Islet of Langerhans (tissue), 1 donor: ENCODE measurements around the gene ZNG1A.
"Not testable (repeated sequence)": the region's sequence is repeated elsewhere in the genome, so short reads cannot be mapped to it uniquely, and the experiment has no call there.

Source experiments
- FAIRE-seq: peaks from one replicate; lab custom pipeline; 2011; peaks lifted over from hg19 to GRCh38; lab: Jason Lieb, UNC

ZNG1A gene

DNA sequence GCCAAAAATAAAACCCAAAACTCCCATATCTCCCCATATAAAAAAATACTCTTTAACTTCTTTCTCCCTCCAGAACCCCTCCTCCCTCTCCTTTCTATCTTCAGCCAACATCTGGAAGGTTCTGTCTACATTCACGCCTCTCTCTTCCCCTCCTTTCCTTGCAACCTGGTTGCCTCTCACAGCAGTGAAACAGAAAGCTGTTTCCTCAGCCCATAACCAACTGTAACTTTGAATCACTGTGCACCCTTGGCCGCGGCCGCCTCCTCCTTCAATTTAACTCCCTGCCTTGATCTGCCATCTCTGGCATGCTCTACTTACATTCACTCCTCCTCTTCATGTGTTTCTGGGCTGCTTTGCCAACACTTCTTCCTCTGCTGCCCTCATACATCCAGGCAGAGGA, 83.9 kb downstream of the ZNG1A start:
- FAIRE-seq, result not testable (repeated sequence)

DNA sequence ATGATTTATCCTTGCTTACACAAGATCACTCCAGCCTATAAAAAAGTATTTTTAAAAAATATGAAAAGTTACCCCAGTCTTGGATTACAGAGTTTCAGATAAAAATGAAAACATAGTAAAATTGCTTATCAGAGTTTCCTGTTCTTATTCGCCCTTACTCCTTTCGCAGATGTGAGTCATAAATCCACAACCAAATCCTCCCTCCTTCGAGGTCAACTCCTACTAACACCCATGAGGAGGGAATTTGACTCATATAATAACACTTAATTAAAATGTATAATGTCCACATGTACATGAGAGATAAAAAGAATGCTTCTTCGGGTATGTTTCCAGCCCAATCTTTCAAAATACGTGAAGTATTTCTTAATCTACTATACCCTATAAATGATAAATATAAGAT, 84.5 kb downstream of the ZNG1A start:
- FAIRE-seq, result not testable (repeated sequence)

DNA sequence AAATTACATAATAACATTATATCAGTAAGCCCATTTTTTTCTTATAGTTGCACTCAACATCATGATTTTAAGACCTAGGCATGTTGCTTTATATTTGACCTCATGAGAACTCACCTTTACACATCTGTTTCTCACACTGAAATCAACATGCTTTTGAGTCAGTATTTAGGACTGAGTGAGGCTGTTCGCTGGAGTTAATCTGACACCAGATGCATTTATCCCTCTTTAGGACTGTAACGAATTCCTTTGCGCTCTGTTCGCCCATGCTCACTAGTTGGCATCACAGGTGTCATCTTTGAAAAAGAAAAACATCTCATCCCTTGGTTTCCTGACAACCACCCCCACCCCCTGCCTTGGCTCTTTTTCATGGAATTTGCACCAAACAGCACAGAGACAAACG, 84.9 kb downstream of the ZNG1A start:
- FAIRE-seq, result not testable (repeated sequence)

DNA sequence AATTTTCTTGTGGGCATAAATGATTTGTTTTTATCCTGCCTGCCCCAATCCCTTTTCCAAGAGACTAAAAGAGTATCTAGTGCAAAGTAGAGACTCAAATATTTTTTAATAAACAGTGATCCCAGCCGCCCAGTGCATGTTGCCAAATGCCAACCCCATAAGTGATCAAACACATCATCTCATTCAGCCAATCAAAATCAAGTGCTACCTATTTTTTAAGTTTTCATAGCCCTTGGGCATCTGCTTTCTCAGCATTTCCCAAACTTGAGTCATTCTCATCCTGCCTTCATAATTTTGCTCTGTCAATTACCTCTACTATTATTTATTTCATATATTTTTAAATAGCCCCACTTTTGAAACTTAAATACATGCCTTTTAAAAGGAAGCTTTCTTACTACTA, 88.0 kb downstream of the ZNG1A start:
- not testable (repeated sequence) for FAIRE-seq

DNA sequence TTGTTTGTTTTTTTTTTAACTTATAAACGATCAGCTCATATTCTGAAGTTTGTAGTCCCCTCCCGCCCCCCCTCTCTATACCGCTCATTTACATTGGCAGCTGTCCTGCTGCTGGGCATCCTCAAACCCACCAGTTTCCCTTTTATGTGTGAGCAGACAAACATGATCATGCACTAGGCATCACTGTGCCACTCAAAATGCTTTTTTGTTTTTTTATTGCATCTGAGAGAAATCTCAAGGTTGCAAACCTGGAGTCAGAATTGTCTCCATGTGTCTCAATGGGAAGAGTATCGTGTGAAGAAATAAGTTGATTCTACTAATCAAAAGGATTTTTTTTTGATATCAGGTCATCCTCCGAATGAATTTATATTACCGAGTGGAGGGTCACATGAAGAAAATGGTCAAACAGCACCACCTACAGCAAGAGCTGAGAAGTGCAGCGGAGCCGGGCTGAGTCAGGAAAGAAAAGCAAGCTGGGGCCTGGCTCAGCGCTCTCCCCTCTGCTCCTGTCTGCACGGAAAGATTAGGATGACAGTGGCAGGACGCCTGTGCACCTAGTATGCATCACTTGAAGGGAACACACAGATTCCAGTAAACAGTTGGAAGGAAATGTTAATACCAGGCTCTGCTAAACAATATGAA, 90.3 kb downstream of the ZNG1A start:
- not testable (repeated sequence) for FAIRE-seq

DNA sequence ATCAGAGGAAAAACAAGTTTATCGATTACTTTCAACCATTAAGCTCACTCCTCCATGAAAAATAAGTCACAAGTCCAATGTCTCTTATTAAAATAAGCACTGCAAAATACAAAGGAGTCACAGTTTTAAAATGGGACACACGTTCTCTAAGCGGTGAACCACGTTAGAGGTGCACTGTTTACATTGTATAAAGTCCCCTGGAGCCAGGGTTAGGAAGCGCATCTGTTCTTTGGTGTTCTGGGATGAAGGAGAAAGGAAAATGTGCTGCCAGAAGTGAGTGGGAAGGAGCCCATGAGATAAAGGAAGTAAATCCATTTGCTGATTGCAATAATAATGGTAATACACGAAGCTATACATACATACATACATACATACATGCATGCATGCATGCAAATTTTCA, 91.0 kb downstream of the ZNG1A start:
- FAIRE-seq, result not testable (repeated sequence)

DNA sequence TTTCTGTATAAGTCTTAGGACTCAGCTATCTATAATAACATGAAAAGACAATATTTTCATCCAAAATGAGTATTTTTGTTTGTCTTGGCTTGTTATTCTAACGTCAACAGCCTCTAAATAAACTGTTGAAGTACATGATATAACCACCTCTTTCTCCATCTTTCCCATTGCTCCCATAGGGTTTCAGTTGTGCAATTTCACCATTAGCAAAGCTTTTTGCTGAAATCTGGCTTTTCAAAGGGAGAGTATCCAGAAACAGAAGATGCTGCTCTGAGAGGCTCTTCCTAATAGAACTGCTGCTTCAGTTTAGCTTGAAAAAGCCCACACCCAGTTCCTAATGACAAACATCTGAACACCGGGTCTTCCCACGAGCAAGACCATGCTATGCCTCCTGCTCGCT, 91.8 kb downstream of the ZNG1A start:
- FAIRE-seq, result not testable (repeated sequence)

DNA sequence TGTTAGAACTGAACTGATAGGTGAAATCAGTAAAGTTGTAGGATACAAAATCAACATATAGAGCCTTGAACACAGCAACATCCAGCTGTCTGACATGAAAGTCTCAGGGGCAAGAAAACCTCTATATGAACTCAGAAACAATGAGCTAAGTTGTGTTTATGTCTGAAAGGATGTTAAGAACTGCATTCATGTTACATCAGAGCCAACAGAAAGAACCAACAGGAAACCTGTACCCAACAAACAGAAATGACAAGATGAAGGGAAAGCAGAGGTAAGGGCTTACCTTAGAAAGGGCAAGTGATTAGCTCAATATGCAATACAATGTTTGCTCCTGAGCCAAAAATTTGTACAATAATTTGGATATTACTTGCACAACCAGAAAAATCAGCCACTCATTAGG, 92.2 kb downstream of the ZNG1A start:
- not testable (repeated sequence) for FAIRE-seq

DNA sequence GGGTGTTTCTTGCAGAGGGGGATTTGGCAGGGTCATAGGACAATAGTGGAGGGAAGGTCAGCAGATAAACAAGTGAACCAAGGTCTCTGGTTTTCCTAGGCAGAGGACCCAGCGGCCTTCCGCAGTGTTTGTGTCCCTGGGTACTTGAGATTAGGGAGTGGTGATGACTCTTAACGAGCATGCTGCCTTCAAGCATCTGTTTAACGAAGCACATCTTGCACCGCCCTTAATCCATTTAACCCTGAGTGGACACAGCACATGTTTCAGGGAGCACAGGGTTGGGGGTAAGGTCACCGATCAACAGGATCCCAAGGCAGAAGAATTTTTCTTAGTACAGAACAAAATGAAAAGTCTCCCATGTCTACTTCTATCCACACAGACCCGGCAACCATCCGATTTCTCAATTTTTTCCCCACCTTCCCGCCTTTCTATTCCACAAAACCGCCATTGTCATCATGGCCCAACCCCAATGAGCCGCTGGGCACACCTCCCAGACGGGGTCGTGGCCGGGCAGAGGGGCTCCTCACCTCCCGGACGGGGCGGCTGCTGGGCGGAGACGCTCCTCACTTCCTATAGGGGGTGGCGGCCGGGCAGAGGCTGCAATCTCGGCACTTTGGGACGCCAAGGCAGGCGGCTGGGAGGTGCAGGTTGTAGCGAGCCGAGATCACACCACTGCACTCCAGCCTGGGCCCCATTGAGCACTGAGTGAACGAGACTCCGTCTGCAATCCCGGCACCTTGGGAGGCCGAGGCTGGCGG, 95.7 kb downstream of the ZNG1A start:
- not testable (repeated sequence) for FAIRE-seq

DNA sequence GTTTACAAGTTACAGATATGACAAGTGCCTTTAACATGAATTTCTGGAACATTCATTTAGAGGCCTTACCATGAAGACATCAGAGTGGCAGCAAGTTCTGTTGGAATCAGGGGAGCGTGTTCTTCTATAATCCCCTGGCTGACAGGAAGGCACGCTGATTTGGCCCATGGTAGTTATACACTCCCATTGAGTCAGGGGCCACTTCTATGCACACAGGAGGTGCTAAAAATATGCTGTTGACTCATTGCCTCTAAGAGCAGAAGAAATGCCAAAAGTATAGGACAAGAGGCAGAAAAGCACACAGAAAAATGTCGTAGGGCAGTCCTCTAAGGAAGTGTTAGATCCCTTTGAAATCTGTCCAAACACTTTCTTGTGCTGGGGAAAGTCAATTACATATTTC, 100.5 kb downstream of the ZNG1A start:
- not testable (repeated sequence) for FAIRE-seq

DNA sequence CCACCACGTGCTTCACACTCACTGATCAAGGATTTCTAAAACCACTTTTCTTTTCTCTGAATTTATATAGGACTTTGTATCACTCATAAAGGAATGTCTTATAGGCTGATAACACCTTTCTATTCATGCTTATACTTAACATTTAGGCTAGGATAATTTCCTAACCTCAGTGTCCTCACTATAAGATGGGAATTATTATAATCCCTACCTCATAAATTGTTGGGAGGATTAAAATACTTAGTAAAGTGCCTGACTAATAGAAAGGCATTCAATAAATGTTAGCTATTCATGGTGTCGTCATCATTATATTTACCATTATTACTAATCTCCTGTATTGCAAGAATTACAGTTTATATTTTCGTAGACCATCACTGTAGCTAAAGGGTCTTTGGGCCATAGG, 102.5 kb downstream of the ZNG1A start:
- not testable (repeated sequence) for FAIRE-seq

DNA sequence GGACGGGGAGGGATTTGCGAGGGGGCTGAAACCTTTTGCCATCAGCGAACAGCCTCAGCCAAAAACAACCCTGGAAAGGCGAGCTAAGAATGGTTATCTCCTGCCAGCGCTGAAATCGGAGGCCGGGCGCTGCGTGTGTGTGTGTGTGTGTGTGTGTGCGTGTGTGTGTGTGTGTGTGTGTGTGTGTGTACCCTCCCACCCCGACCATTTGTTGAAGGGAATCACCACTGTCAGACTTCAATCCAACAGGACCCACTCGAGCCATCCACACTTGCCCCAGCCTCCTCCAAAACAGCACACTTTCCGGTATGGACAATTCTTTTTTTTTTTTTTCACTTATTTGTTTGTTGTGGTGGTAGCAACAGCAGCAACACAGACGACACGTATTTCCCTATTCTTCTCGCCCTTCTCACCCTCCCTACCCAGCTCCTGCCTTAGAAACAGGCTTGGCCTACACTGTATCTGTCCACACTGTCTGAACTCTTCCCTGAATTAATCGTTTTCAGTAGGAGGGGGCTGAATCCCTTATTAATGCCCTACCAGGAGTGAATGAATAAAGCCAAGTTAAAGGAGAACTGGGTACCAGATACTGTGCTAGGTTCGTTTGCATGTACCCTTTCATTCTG, 104.8 kb downstream of the ZNG1A start:
- not testable (repeated sequence) for FAIRE-seq

DNA sequence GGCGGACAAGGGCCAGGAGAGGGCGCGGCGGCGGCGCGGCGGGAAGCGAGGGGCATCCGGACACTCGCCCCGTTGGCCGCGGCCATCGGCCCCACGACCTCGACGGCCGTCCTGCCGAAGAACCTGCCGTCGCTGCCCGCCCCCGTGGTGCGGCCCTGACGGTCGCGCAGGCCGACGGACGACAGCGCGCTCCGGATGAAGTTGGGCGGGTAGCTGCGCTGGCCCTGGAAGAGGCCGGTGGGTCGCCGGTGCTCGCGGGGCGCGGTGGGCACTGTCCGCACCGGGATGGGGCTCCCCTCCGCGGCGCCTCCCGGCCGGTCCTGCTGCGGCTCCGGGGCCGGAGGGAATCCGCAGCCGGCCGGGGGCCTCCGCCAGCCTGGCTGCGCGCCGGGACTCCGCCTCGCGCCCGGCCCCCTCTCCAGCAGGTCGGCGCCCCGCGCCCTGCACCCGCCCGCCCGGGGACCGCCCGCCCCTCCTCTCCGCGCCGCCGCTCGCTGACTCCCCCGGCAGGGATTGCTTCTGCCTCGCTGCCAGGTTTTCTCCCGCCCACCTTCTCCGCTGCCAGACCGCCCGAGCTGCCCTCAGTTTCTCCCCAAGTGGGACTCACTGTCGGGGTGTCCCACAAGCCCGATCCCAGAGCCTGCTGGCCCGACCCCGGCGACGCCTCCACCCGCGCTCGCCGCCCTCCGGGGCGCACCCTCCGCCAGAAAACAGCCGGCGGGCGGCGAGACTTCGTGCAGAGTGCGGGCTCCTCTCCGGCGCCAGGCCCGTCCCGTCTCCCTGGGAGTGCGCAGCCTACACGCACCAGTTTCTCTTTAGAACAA, 105.6 kb downstream of the ZNG1A start:
- FAIRE-seq, result not testable (repeated sequence)
